Stomach (tissue), 4 donors: ENCODE data around the gene SLC5A2.

Source experiments
- EP300 ChIP-seq: sonication (generic); formaldehyde crosslinking; IDR thresholded peaks from one replicate; pipeline ENCODE4 v1.6.1; 2017; ENCODE audit warnings: antibody characterized with exemption
- POLR2A ChIP-seq, 4 donors: fragments of 450-650 bp; IDR thresholded peaks; one replicate each; pipeline ENCODE4 v1.6.1; 2016; ENCODE audit warnings: antibody characterized with exemption in 4 of 4, control low read depth in 2 of 4, mild to moderate bottlenecking in 1 of 4, moderate library complexity in 1 of 4
- POLR2AphosphoS5 ChIP-seq, 3 donors: sonication (generic); formaldehyde crosslinking; IDR thresholded peaks; one replicate each; pipeline ENCODE4 v1.6.1; 2016; ENCODE audit warnings: antibody characterized with exemption in 3 of 3
- TF ChIP-seq, protein P1 (sequence below), 7 experiments: fragments of 450-650 bp in 4 of 7; fragments of 200-600 bp in 3 of 7; sonication (generic) in 3 of 7; IDR thresholded peaks; one replicate each; pipeline ENCODE4 v1.5.1; 2016 to 2019; ENCODE audit warnings: antibody characterized with exemption in 7 of 7, control low read depth in 2 of 7, mild to moderate bottlenecking in 1 of 7

DNA sequence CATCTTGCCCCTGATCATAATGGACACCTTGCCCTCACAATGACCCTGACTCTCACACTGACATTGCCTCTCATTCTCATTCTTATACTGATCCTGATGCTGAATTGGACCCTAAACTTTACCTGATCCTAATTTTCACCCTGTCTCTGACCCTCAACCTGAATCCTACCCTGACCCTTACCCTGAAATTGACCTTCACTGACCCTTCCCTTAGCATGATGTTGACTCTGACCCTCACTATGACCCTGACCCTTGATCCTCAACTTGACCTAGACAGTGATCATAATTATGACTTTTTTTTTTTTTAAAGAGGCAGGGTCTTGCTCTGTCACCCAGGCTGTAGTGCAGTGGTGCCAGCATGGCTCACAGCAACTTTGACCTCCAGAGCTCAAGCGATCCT is 48.2 kb downstream of the SLC5A2 start:
- TF ChIP-seq, protein P1, sequence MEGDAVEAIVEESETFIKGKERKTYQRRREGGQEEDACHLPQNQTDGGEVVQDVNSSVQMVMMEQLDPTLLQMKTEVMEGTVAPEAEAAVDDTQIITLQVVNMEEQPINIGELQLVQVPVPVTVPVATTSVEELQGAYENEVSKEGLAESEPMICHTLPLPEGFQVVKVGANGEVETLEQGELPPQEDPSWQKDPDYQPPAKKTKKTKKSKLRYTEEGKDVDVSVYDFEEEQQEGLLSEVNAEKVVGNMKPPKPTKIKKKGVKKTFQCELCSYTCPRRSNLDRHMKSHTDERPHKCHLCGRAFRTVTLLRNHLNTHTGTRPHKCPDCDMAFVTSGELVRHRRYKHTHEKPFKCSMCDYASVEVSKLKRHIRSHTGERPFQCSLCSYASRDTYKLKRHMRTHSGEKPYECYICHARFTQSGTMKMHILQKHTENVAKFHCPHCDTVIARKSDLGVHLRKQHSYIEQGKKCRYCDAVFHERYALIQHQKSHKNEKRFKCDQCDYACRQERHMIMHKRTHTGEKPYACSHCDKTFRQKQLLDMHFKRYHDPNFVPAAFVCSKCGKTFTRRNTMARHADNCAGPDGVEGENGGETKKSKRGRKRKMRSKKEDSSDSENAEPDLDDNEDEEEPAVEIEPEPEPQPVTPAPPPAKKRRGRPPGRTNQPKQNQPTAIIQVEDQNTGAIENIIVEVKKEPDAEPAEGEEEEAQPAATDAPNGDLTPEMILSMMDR (IDR thresholded peaks at IDR 0.05): no peak
- TF ChIP-seq EP300 (no peak), POLR2AphosphoS5 (IDR thresholded peaks at IDR 0.05) (no peak), POLR2A (IDR thresholded peaks at IDR 0.05) (no peak)
